Right lobe of liver (tissue), 6 donors: ENCODE measurements around the gene CTSH. TPM values are rescaled to one million over a fixed set of nuclear protein-coding genes. Genes with fewer than 3 reads are reported as not detected.
"Not testable (repeated sequence)": the region's sequence is repeated elsewhere in the genome, so short reads cannot be mapped to it uniquely, and the experiment has no call there.

Experiments used
- ATAC-seq, 4 donors: fragments of 200-7000 bp; cut with Tn5 transposase; one replicate each; pipeline ENCODE4 v1.9.1; 2020; ENCODE audit warnings: mild to moderate bottlenecking in 4 of 4, moderate library complexity in 4 of 4
- DNase-seq, 3 donors: peaks; one replicate each; pipeline ENCODE4 v3.0.0-alpha.2; 2020
- H3K27ac ChIP-seq, 3 donors: fragments of 200-600 bp; one replicate each; pipeline ENCODE4 v1.8.0; 2022
- H3K27me3 ChIP-seq, 2 donors: fragments of 200-600 bp; one replicate each; pipeline ENCODE4 v1.8.0; 2022
- H3K36me3 ChIP-seq, 4 donors: fragments of 200-600 bp; sonication (generic) in 1 of 4; one replicate each; pipeline versions ENCODE4 v1.5.1 to v1.8.0; 2017 to 2022; ENCODE audit warnings: control low read depth in 1 of 4
- H3K4me1 ChIP-seq, 4 donors: fragments of 200-600 bp; sonication (generic) in 1 of 4; one replicate each; pipeline versions ENCODE4 v1.5.1 to v1.8.0; 2017 to 2022; ENCODE audit warnings: control low read depth in 1 of 4
- H3K4me3 ChIP-seq, 3 donors: fragments of 200-600 bp; one replicate each; pipeline ENCODE4 v1.8.0; 2022
- H3K9me3 ChIP-seq, 4 donors: fragments of 200-600 bp; sonication (generic) in 1 of 4; one replicate each; pipeline versions ENCODE4 v1.5.1 to v1.8.0; 2017 to 2022; ENCODE audit warnings: control low read depth in 1 of 4
- POLR2A ChIP-seq: fragments of 450-650 bp; IDR thresholded peaks from one replicate; pipeline ENCODE4 v1.6.1; 2017; ENCODE audit warnings: antibody characterized with exemption, mild to moderate bottlenecking
- whole genome bisulfite sequencing: methylation state at CpG from one replicate; pipeline ENCODE4 v1.1.6; 2018; ENCODE audit warnings: low coverage, low lambda C conversion rate; ENCODE audit not compliant: insufficient coverage; ENCODE audit errors: missing lambda C conversion rate; 5-methylcytosine and 5-hydroxymethylcytosine counted together
- intact Hi-C, 2 donors: fragments of 100-400 bp; cut with DNase I; formaldehyde crosslinking; loops; one replicate each; pipeline versions ENCODE4 v1.11.2 to v1.14.1; 2022
- total RNA-seq, 6 experiments: library from RNA; depleted of rRNA in 2 of 6; stranded (reverse); fragments of >200 nt in 2 of 6; fragmentation: NEBNext Ultra II Directional in 3 of 6; extraction: Animal tissue kit (Norgen Biotek cat#: 25700) in 3 of 6; gene quantifications; one replicate each; pipeline versions ENCODE4 v1.1.0 to v1.2.4, GENCODE V29; 2016 to 2023
- TF ChIP-seq, protein P1 (sequence below), 4 donors: fragments of 200-600 bp in 3 of 4; fragments of 450-650 bp in 1 of 4; IDR thresholded peaks; one replicate each; pipeline versions ENCODE4 v1.5.1 to v1.8.0; 2016 to 2022; ENCODE audit warnings: antibody characterized with exemption in 4 of 4, mild to moderate bottlenecking in 2 of 4
- donor health status: DM: no; HTN: yes; CAD: no.
- donor health status: DM: no; HTN: no; CAD: no.
- donor health status: DM: no; HTN: no; CAD: no.
- donor health status: DM: no; HTN: yes; CAD: no.
- donor health status: DM: no; HTN: yes; CAD: no.

CTSH gene
- total RNA-seq, 6 experiments from 2014 or later: 32.0 to 183 (median 98.1) TPM

DNA sequence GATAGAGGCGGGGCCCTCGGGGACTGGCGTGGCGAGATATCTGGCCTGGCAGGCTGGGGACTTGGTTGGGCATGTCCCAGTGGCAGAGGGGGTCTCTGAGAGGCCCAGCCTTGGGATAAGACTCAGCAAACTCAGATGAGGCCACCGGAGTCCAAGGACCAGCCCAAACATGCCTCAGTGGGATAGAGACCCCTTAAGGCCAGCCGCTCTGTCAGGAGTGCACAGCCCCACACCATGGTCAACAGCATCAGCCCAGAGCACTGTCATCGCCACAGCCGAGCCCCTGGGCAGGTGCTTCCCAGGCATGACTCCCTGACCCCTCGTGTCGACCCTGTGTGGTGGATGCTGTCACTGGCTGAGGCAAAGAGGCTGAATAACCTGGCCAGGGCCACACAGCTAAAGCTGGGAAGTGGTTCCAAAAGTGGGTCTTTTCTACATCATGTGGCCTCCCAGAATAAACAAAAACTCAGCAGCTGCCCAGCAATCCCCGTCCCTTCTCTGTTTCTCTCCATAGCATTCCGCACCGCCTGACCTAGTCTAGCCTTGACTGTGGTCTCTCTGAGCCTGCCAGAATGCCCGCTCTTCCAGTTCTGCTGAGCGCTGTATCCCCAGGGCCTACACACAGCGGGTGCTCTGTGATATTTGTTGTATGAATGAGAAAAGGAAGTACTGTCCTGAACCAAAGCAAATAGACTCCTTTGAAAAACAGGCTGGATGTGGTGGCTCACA is 15.1 kb downstream of the CTSH start:
- Histone ChIP-seq H3K9me3 (no peaks in the 10 kb centered on the region), H3K27me3 (no peaks in the 10 kb centered on the region), H3K4me3 (no peak overlapping the region), H3K27ac (no peak overlapping the region), H3K4me1 (peaks cover 0 to 19% (median 9%) of the 10 kb centered on the region in 4 donors), H3K36me3 (peaks cover 0 to 40% (median 3%) of the 10 kb centered on the region in 4 donors)
- ATAC-seq (no peak), DNase-seq (no peak)
- WGBS: 93% methylated on average over 3 of the region's 16 CpGs
- TF ChIP-seq, protein P1, sequence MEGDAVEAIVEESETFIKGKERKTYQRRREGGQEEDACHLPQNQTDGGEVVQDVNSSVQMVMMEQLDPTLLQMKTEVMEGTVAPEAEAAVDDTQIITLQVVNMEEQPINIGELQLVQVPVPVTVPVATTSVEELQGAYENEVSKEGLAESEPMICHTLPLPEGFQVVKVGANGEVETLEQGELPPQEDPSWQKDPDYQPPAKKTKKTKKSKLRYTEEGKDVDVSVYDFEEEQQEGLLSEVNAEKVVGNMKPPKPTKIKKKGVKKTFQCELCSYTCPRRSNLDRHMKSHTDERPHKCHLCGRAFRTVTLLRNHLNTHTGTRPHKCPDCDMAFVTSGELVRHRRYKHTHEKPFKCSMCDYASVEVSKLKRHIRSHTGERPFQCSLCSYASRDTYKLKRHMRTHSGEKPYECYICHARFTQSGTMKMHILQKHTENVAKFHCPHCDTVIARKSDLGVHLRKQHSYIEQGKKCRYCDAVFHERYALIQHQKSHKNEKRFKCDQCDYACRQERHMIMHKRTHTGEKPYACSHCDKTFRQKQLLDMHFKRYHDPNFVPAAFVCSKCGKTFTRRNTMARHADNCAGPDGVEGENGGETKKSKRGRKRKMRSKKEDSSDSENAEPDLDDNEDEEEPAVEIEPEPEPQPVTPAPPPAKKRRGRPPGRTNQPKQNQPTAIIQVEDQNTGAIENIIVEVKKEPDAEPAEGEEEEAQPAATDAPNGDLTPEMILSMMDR (IDR thresholded peaks at IDR 0.05): no peak
- TF ChIP-seq POLR2A: no peak
- intact Hi-C loops: loop anchor here (10.0 kb wide), 3 partner anchors 45 to 245 kb away; no protein-coding TSS in a partner anchor

DNA sequence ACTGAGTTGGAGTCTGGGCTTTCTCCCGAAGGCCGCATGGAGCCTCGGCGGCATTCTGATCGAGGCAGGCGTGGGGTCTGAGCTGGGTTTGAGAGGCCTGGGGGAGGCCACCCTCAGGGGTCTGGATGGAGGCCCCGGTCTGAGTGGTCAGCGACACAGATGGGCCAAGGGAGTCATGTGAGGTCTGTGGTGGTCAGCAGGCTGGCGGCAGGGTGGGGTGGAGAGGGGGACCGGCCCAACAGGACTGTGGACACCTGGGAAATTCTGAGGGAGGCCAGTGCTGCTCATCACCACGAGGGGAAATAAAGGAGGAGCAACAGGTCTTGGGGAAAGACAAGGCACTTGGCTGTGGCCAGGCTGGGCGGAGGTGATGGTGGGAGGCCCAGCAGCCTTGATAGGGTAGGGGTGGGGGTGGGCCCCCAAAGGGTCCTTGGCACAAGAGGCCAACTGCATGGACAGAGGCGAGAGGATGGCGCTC is 16.2 kb downstream of the CTSH start:
- H3K4me1 ChIP-seq: peaks cover 0 to 11% (median 2%) of the 10 kb centered on the region in 4 donors
- TF ChIP-seq, protein P1 (IDR thresholded peaks at IDR 0.05): no peak
- no peak for TF ChIP-seq POLR2A
- DNase-seq: no peak
- WGBS: 83% methylated on average over 7 of the region's 14 CpGs
- intact Hi-C loops: loop anchor here (10.0 kb wide), 3 partner anchors 46 to 246 kb away; no protein-coding TSS in a partner anchor
- peaks cover 0 to 42% (median 5%) of the 10 kb centered on the region in 4 donors for H3K36me3 ChIP-seq
- ATAC-seq: no peak
- H3K27me3 ChIP-seq: no peaks in the 10 kb centered on the region
- no peaks in the 10 kb centered on the region for H3K9me3 ChIP-seq
- H3K27ac ChIP-seq: no peak overlapping the region
- no peak overlapping the region for H3K4me3 ChIP-seq

DNA sequence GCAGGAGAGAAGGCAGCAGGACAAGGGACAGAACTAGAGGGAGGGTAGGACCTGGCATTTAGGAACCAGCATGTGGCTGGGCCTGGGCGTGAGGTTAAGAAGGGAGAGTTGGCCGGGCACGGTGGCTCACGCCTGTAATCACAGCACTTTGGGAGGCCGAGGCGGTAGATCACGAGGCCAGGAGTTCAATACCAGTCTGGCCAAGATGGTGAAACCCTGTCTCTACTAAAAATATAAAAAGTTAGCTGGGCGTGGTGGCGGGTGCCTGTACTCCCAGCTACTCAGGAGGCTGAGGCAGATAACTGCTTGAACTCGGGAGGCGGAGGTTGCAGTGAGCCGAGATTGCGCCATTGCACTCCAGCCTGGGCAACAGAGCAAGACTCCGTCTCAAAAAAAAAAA is 16.7 kb downstream of the CTSH start:
- H3K9me3 ChIP-seq, H3K4me1 ChIP-seq, H3K4me3 ChIP-seq, DNase-seq, ATAC-seq, H3K27me3 ChIP-seq, H3K27ac ChIP-seq: not testable (repeated sequence)
- H3K36me3 ChIP-seq: peaks cover 0 to 43% (median 5%) of the 10 kb centered on the region in 4 donors
- WGBS: 96% methylated on average over 13 of the region's 14 CpGs
- intact Hi-C loops: loop anchor here (10.0 kb wide), 3 partner anchors 47 to 247 kb away; no protein-coding TSS in a partner anchor

DNA sequence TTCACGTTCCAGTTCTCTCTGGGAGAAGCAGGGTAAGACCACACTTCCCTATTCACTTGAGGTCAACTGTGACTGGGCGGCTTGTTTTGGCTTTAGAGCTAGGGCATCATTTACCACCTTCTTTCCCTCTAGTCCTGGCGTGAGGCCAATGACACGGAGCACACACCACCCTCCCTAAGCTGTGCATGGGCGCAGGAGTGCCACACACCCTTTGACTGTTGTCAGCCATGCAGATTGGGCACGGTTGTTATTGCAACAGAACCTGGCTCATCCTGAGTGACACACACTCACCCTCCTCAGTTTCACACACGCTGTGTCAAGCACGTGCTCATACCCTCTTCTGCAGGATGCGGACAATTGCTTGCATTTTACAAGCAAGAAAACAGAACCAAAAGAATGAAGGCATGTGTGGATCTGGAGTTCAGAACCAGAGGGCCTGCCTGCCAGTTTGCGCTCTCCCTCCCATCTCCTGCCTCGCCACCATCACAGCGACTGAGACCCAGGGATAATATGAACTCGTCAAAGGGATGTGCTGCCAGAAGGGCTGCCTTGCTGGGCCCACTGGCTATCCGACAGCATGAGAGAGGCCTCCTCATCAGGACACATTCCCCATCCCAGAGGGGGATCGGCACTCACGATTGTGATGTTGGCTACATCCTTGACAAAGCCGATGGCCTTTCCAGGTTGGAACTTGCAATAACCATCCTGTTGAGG is 17.6 kb downstream of the CTSH start:
- H3K27ac ChIP-seq: no peak overlapping the region
- H3K27me3 ChIP-seq: no peaks in the 10 kb centered on the region
- WGBS: 70% methylated on average over 7 of the region's 17 CpGs
- TF ChIP-seq, protein P1 (IDR thresholded peaks at IDR 0.05): no peak
- TF ChIP-seq POLR2A: no peak
- ATAC-seq: peak in 1 of 4 donors; percentile 7
- peaks cover 0 to 50% (median 9%) of the 10 kb centered on the region in 4 donors for H3K36me3 ChIP-seq
- H3K4me1 ChIP-seq: peaks cover 0 to 6% (median 0%) of the 10 kb centered on the region in 4 donors
- no peaks in the 10 kb centered on the region for H3K9me3 ChIP-seq
- intact Hi-C loops: loop anchor here (10.0 kb wide), 3 partner anchors 48 to 248 kb away; no protein-coding TSS in a partner anchor
- no peak overlapping the region for H3K4me3 ChIP-seq
- DNase-seq: peak in 1 of 3 donors; percentile 47
